Measurements from ENCODE around the gene PRKCH. TPM values are rescaled to one million over a fixed set of nuclear protein-coding genes. Genes with fewer than 3 reads are reported as not detected.

Gene PRKCH
- total and polyA plus RNA-seq, 3 donors from 2014 or later: 15.0 to 26.8 (median 25.4) TPM

- 51 to 63% methylated on average over 4 of the region's 4 CpGs for WGBS, 2 donors
- no peak overlapping the region for H3K4me3 ChIP-seq
- no peak overlapping the region for H3K27ac ChIP-seq
- H3K9me3 ChIP-seq: no peaks in the 10 kb centered on the region
- TF ChIP-seq CTCF (IDR thresholded peaks at IDR 0.05) (no peak), POLR2A (IDR thresholded peaks at IDR 0.05) (no peak)
- no peak for DNase-seq
- no peaks in the 10 kb centered on the region for H3K4me1 ChIP-seq
- intact Hi-C loops (cut with DNase I; ENCODE audit: low total_unique reads): loop anchor here (10.0 kb wide), 1 partner anchor 111 kb away; the partner anchor contains the start of gene PRKCH
- no peaks in the 10 kb centered on the region for H3K36me3 ChIP-seq (ENCODE audit: low read depth, missing control alignments)
- H3K27me3 ChIP-seq: no peaks in the 10 kb centered on the region
These were observed 114.4 kb downstream of the PRKCH start for GRCh38 chr14:61435563-61436337.

- no peaks in the 10 kb centered on the region for H3K27me3 ChIP-seq
- no peaks in the 10 kb centered on the region for H3K36me3 ChIP-seq (ENCODE audit: low read depth, missing control alignments)
- 57 to 62% methylated on average over 3 of the region's 3 CpGs for WGBS, 2 donors
- no peak for DNase-seq
- intact Hi-C loops (cut with DNase I; ENCODE audit: low total_unique reads): loop anchor here (10.0 kb wide), 1 partner anchor 113 kb away; the partner anchor contains the start of gene PRKCH
- H3K4me3 ChIP-seq: no peak overlapping the region
- H3K4me1 ChIP-seq: no peaks in the 10 kb centered on the region
- no peaks in the 10 kb centered on the region for H3K9me3 ChIP-seq
- no peak overlapping the region for H3K27ac ChIP-seq
- TF ChIP-seq CTCF (IDR thresholded peaks at IDR 0.05) (no peak), POLR2A (IDR thresholded peaks at IDR 0.05) (no peak)
These were observed 116.0 kb downstream of the PRKCH start for GRCh38 chr14:61437381-61437780.

GRCh38 chr14:61438036-61438435 is 116.7 kb downstream of the PRKCH start:
- TF ChIP-seq CTCF (IDR thresholded peaks at IDR 0.05): no peak
- no peak for TF ChIP-seq POLR2A (IDR thresholded peaks at IDR 0.05)
- Histone ChIP-seq H3K9me3 (no peaks in the 10 kb centered on the region), H3K36me3 (ENCODE audit: low read depth, missing control alignments) (no peaks in the 10 kb centered on the region), H3K27me3 (no peaks in the 10 kb centered on the region), H3K4me1 (no peaks in the 10 kb centered on the region), H3K27ac (no peak overlapping the region), H3K4me3 (no peak overlapping the region)
- no peak for DNase-seq
- 87 to 89% methylated on average over 6 of the region's 6 CpGs for WGBS, 2 donors
- intact Hi-C loops (cut with DNase I; ENCODE audit: low total_unique reads): loop anchor here (10.0 kb wide), 1 partner anchor 113 kb away; the partner anchor contains the start of gene PRKCH

GRCh38 chr14:61438497-61438859 is 117.1 kb downstream of the PRKCH start:
- Histone ChIP-seq H3K27me3 (no peaks in the 10 kb centered on the region), H3K4me1 (no peaks in the 10 kb centered on the region), H3K27ac (no peak overlapping the region), H3K9me3 (no peaks in the 10 kb centered on the region), H3K4me3 (no peak overlapping the region), H3K36me3 (ENCODE audit: low read depth, missing control alignments) (no peaks in the 10 kb centered on the region)
- intact Hi-C loops (cut with DNase I; ENCODE audit: low total_unique reads): loop anchor here (10.0 kb wide), 1 partner anchor 114 kb away; the partner anchor contains the start of gene PRKCH
- WGBS, 2 donors: 61 to 72% methylated on average over 2 of the region's 2 CpGs
- no peak for DNase-seq
- TF ChIP-seq POLR2A (IDR thresholded peaks at IDR 0.05) (no peak), CTCF (IDR thresholded peaks at IDR 0.05) (no peak)
